ENCODE results near the gene PHLDA2. TPM values are rescaled to one million over a fixed set of nuclear protein-coding genes. Genes with fewer than 3 reads are reported as not detected.

The PHLDA2 gene
- polyA plus RNA-seq, 2 of the 4 experiments (the other 2 are of a cell fraction) = 7.0 to 49.6 TPM

GRCh38 chr11:2915473-2915872, 13.7 kb downstream of the PHLDA2 start:
- ChIA-PET POLR2A (interaction anchor here (0.6 to 6.7 kb wide), 2 partner anchors 14 kb away, joined by 5 to 36 read pairs; partner anchors contain the start of gene PHLDA2), CTCF (interaction anchor here (1.7 to 9.9 kb wide), 4 partner anchors 12 to 383 kb away, joined by 5 to 52 read pairs (median 24); partner anchors contain the start of gene PHLDA2)
- DNase-seq (ENCODE audit: low read depth in 1 of 2, low spot score in 1 of 2) = no peak
- no peak overlapping the region for H3K4me3 ChIP-seq
- no peak for FAIRE-seq
- TF ChIP-seq POLR2AphosphoS2 (conservative IDR thresholded peaks at IDR 0.05; ENCODE audit: low read length) (no peak), CHD4 (IDR thresholded peaks at IDR 0.05; ENCODE audit: borderline replicate concordance) (no peak), PHF8 (IDR thresholded peaks at IDR 0.05; ENCODE audit: borderline replicate concordance, low read depth) (no peak), EP300 (IDR thresholded peaks at IDR 0.05) (no peak), HEYL (CRISPR knock-in tag; IDR thresholded peaks at IDR 0.05) (no peak), RCOR1 (IDR thresholded peaks at IDR 0.05; ENCODE audit: low read depth, low read length) (no peak), ZC3H11A (IDR thresholded peaks at IDR 0.05) (no peak), NPAS2 (CRISPR knock-in tag; IDR thresholded peaks at IDR 0.05; ENCODE audit: borderline replicate concordance) (no peak), ZSCAN20 (CRISPR knock-in tag; IDR thresholded peaks at IDR 0.05) (no peak), RFX5 (IDR thresholded peaks at IDR 0.05) (no peak), HOXA7 (CRISPR knock-in tag; IDR thresholded peaks at IDR 0.05) (no peak), ELK1 (IDR thresholded peaks at IDR 0.05; ENCODE audit: low read depth, low read length) (no peak), GATA3 (IDR thresholded peaks at IDR 0.05; ENCODE audit: borderline replicate concordance) (no peak), JUN (IDR thresholded peaks at IDR 0.05) (no peak), NFE2L2 (conservative IDR thresholded peaks at IDR 0.05; ENCODE audit: low read length) (no peak), BHLHE40 (IDR thresholded peaks at IDR 0.05; ENCODE audit: low read depth, low read length) (no peak)
- 86% methylated on average over 11 of the region's 11 CpGs for WGBS (ENCODE audit: missing lambda C conversion rate)
- no peaks in the 10 kb centered on the region for H3K9me3 ChIP-seq
- H3K27ac ChIP-seq = no peak overlapping the region
- ATAC-seq = no peak
- peaks cover 31% of the 10 kb centered on the region for H3K4me1 ChIP-seq
- no peak overlapping the region for H3K4me2 ChIP-seq

DNA sequence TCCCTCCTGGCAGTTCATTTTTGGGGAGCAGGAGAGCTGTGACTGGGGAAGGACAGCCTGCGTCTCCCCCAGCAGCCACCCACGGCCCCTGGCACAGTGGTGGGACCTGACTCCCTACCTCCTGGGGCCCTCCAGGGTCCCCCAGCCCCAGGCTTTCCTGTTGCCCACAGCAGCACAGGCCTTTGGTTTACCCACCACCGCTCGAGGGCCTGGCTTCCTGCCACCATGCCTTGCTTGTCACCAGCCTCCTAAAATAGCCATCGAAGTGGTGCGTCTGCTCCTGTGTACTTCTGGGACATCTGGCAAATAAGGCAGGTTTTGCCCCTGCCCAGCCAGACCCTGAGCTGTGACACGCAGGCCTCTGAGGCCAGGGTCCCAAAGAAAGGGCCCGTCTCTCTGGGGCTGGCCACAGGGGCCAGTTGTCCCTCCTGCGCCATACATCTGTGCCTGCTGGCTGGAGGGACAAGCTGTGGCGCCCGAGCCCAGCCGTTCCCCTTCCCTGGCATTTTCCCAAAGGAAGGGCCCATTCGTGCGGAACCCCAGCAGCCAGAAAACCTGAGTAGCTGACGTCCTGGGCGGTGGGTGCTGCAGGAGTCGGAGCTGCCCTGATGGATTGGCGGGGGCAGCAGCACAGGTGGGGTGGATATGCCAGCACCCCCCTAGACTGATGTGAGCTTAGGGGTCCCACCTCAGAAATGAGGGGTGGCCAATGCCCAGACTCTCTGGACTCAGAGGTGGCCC, 14.6 kb downstream of the PHLDA2 start:
- no peak overlapping the region for H3K4me2 ChIP-seq
- ATAC-seq (no peak), DNase-seq (ENCODE audit: low read depth in 1 of 2, low spot score in 1 of 2) (no peak), FAIRE-seq (no peak)
- 97% methylated on average over 18 of the region's 18 CpGs for WGBS (ENCODE audit: missing lambda C conversion rate)
- peaks cover 31% of the 10 kb centered on the region for H3K4me1 ChIP-seq
- no peak overlapping the region for H3K4me3 ChIP-seq
- POLR2A ChIA-PET = interaction anchor here (0.7 kb wide), 1 partner anchor 14 kb away, joined by 3 read pairs; no protein-coding TSS in a partner anchor
- CTCF ChIA-PET = interaction anchor here (1.7 to 9.9 kb wide), 4 partner anchors 11 to 383 kb away, joined by 5 to 52 read pairs (median 20); partner anchors contain the start of gene PHLDA2
- H3K27ac ChIP-seq = peak overlapping the region in 1 of 2 experiments; percentile 90; a peak in 1 of 6 replicates
- H3K9me3 ChIP-seq = no peaks in the 10 kb centered on the region
- TF ChIP-seq HOXB13 (CRISPR knock-in tag; IDR thresholded peaks at IDR 0.05; ENCODE audit: low read depth) = no peak
- TF ChIP-seq, protein P1, sequence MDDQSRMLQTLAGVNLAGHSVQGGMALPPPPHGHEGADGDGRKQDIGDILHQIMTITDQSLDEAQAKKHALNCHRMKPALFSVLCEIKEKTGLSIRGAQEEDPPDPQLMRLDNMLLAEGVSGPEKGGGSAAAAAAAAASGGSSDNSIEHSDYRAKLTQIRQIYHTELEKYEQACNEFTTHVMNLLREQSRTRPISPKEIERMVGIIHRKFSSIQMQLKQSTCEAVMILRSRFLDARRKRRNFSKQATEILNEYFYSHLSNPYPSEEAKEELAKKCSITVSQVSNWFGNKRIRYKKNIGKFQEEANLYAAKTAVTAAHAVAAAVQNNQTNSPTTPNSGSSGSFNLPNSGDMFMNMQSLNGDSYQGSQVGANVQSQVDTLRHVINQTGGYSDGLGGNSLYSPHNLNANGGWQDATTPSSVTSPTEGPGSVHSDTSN (IDR thresholded peaks at IDR 0.05) = no peak
- TF ChIP-seq ELK1 (IDR thresholded peaks at IDR 0.05; ENCODE audit: low read depth, low read length) = no peak
- TF ChIP-seq FOSB (CRISPR knock-in tag; IDR thresholded peaks at IDR 0.05) = no peak
- no peak for TF ChIP-seq EHMT2 (IDR thresholded peaks at IDR 0.05; ENCODE audit: low read depth)
- TF ChIP-seq SMC3 (IDR thresholded peaks at IDR 0.05) = no peak
- no peak for TF ChIP-seq ATOH8 (CRISPR knock-in tag; IDR thresholded peaks at IDR 0.05; ENCODE audit: low read depth)
- TF ChIP-seq BHLHE40 (IDR thresholded peaks at IDR 0.05; ENCODE audit: low read depth, low read length) = no peak
- no peak for TF ChIP-seq CHD4 (IDR thresholded peaks at IDR 0.05; ENCODE audit: borderline replicate concordance)
- no peak for TF ChIP-seq JUNB (IDR thresholded peaks at IDR 0.05)
- TF ChIP-seq, protein P2, sequence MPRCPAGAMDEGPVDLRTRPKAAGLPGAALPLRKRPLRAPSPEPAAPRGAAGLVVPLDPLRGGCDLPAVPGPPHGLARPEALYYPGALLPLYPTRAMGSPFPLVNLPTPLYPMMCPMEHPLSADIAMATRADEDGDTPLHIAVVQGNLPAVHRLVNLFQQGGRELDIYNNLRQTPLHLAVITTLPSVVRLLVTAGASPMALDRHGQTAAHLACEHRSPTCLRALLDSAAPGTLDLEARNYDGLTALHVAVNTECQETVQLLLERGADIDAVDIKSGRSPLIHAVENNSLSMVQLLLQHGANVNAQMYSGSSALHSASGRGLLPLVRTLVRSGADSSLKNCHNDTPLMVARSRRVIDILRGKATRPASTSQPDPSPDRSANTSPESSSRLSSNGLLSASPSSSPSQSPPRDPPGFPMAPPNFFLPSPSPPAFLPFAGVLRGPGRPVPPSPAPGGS (IDR thresholded peaks at IDR 0.05) = no peak
- no peak for TF ChIP-seq MYC (IDR thresholded peaks at IDR 0.05; ENCODE audit: borderline replicate concordance, low read length)
- TF ChIP-seq CBX2 (IDR thresholded peaks at IDR 0.05; ENCODE audit: borderline replicate concordance, low read depth) = no peak
- no peak for TF ChIP-seq CTCF (IDR thresholded peaks at IDR 0.05)
- no peak for TF ChIP-seq ZFP36 (IDR thresholded peaks at IDR 0.05; ENCODE audit: borderline replicate concordance, partially characterized antibody)
- TF ChIP-seq NFE2L2 (conservative IDR thresholded peaks at IDR 0.05; ENCODE audit: low read length) = no peak
- TF ChIP-seq SREBF2 (IDR thresholded peaks at IDR 0.05) = no peak
- no peak for TF ChIP-seq POLR2A (IDR thresholded peaks at IDR 0.05; ENCODE audit: low read length)
- TF ChIP-seq HDAC2 (IDR thresholded peaks at IDR 0.05) = no peak

All from A549 (cell line).